ENCODE results near the gene CORIN.

Gene CORIN

DNA sequence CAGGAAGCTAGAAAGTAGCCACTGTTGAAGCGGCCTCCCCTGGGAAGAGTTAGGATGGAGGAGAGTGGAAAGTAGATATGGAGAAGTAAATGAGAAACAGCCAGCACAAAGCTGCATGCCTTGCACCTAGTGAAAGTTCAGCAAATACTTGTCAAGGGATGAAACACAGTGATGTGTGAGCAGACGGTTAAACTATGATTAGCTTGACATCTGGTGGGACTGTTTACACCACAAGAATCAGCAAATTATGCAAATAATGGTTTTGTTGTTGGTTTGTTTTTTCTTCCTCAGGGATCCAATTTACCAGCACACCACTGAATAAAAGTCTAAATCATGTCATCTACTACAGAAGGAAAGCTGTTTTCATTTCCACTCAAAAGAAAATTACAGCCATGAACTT is 87.1 kb downstream of the CORIN start:
- in situ Hi-C loops (cut with HindIII; ENCODE audit: low sequenced_read_pairs): no loop called here
- no peak for DNase-seq (ENCODE audit: low read depth, low spot score)
- TF ChIP-seq, protein P1, sequence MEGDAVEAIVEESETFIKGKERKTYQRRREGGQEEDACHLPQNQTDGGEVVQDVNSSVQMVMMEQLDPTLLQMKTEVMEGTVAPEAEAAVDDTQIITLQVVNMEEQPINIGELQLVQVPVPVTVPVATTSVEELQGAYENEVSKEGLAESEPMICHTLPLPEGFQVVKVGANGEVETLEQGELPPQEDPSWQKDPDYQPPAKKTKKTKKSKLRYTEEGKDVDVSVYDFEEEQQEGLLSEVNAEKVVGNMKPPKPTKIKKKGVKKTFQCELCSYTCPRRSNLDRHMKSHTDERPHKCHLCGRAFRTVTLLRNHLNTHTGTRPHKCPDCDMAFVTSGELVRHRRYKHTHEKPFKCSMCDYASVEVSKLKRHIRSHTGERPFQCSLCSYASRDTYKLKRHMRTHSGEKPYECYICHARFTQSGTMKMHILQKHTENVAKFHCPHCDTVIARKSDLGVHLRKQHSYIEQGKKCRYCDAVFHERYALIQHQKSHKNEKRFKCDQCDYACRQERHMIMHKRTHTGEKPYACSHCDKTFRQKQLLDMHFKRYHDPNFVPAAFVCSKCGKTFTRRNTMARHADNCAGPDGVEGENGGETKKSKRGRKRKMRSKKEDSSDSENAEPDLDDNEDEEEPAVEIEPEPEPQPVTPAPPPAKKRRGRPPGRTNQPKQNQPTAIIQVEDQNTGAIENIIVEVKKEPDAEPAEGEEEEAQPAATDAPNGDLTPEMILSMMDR (IDR thresholded peaks at IDR 0.05; ENCODE audit: low read depth, low read length): no peak
- H3K4me3 ChIP-seq (ENCODE audit: low read depth, low read length): no peak overlapping the region

DNA sequence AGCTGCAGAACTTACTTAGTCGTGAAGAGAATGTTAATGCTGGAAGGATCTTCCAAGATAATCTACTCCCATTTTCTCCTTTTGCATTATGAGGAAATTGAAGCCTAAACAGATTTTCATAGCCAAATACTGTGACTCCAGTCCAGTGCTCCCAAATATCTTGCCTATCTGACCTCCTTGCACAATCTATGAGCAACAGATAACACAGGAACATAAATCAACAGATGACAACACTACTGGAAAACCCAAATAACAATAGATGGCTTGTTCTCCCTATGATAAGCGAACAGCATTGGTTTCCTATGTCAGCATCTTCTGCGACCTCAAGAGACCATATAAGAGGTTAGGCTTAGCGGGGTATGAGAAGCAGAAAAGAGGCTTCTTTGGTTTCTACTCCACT is 88.0 kb downstream of the CORIN start:
- DNase-seq (ENCODE audit: low read depth, low spot score): no peak
- in situ Hi-C loops (cut with HindIII; ENCODE audit: low sequenced_read_pairs): no loop called here
- no peak overlapping the region for H3K4me3 ChIP-seq (ENCODE audit: low read depth, low read length)
- TF ChIP-seq, protein P1 (IDR thresholded peaks at IDR 0.05; ENCODE audit: low read depth, low read length): no peak

GRCh38 chr4:47749060-47749459 is 88.8 kb downstream of the CORIN start:
- in situ Hi-C loops (cut with HindIII; ENCODE audit: low sequenced_read_pairs): no loop called here
- no peak overlapping the region for H3K4me3 ChIP-seq (ENCODE audit: low read depth, low read length)
- no peak for DNase-seq (ENCODE audit: low read depth, low spot score)
- TF ChIP-seq, protein P1 (IDR thresholded peaks at IDR 0.05; ENCODE audit: low read depth, low read length): no peak

- no peak for DNase-seq (ENCODE audit: low read depth, low spot score)
- in situ Hi-C loops (cut with HindIII; ENCODE audit: low sequenced_read_pairs): no loop called here
- TF ChIP-seq, protein P1 (IDR thresholded peaks at IDR 0.05; ENCODE audit: low read depth, low read length): no peak
- no peak overlapping the region for H3K4me3 ChIP-seq (ENCODE audit: low read depth, low read length)
Measured at GRCh38 chr4:47747846-47748494, 89.9 kb downstream of the CORIN start.

- H3K4me3 ChIP-seq (ENCODE audit: low read depth, low read length): no peak overlapping the region
- DNase-seq (ENCODE audit: low read depth, low spot score): no peak
- TF ChIP-seq, protein P1 (IDR thresholded peaks at IDR 0.05; ENCODE audit: low read depth, low read length): no peak
- in situ Hi-C loops (cut with HindIII; ENCODE audit: low sequenced_read_pairs): no loop called here
Measured at GRCh38 chr4:47747211-47747610, 90.7 kb downstream of the CORIN start.

GRCh38 chr4:47746122-47746521 is 91.7 kb downstream of the CORIN start:
- no peak overlapping the region for H3K4me3 ChIP-seq (ENCODE audit: low read depth, low read length)
- TF ChIP-seq, protein P1 (IDR thresholded peaks at IDR 0.05; ENCODE audit: low read depth, low read length): no peak
- DNase-seq (ENCODE audit: low read depth, low spot score): no peak
- in situ Hi-C loops (cut with HindIII; ENCODE audit: low sequenced_read_pairs): no loop called here
